GM12878 (cell line): ENCODE measurements around the gene OR52M1. TPM values are rescaled to one million over a fixed set of nuclear protein-coding genes. Genes with fewer than 3 reads are reported as not detected.

Source experiments
- ATAC-seq: fragments of 200-7000 bp; cut with Tn5 transposase; 3 replicates; pipeline ENCODE4 v1.9.1; 2020; ENCODE audit warnings: mild to moderate bottlenecking, moderate library complexity
- BruUV-seq: library from RNA; stranded (reverse); fragments of 400-500 nt; replicated peaks from 2 replicates; lab custom pipeline; 2021; lab: Mats Ljungman, UMichigan
- CTCF ChIA-PET: fragments of 300-600 bp; sonication (Branson Sonifier 250); formaldehyde crosslinking; extraction: SDS; loops from one replicate; lab custom pipeline; 2021; ENCODE audit warnings: inconsistent platforms; lab: Yijun Ruan, JAX
- POLR2A ChIA-PET: fragments of 350-600 bp; formaldehyde crosslinking; extraction: SDS; loops from one replicate; lab custom pipeline; 2021; ENCODE audit warnings: inconsistent platforms; lab: Charles Lee
- RAD21 ChIA-PET: fragments of 300-600 bp; sonication (Branson Sonifier 250); formaldehyde crosslinking; loops from one replicate; lab custom pipeline; 2023; ENCODE audit warnings: antibody characterized with exemption; ENCODE audit not compliant: unreplicated experiment; lab: Charles Lee
- SMC1A ChIA-PET: fragments of 300-600 bp; sonication (Branson Sonifier 250); formaldehyde crosslinking; loops from one replicate; lab custom pipeline; 2023; ENCODE audit not compliant: unreplicated experiment, uncharacterized antibody; lab: Charles Lee
- DNase-seq: peaks from one replicate; pipeline ENCODE4 v3.0.0-alpha.2; 2011; ENCODE audit warnings: low read depth, low spot score
- FAIRE-seq: peaks from 3 replicates; lab custom pipeline; 2011; peaks lifted over from hg19 to GRCh38; lab: Jason Lieb, UNC
- H2AFZ ChIP-seq: 2 replicates; pipeline ENCODE4 v1.6.0; 2011; ENCODE audit warnings: low read depth, low read length, control low read depth; ENCODE audit not compliant: control insufficient read depth
- H3K27ac ChIP-seq: 2 replicates; pipeline ENCODE4 v1.5.1; 2011; ENCODE audit warnings: control low read depth; ENCODE audit not compliant: control insufficient read depth, insufficient read depth
- H3K27me3 ChIP-seq, 2 experiments: replicated peaks in 1 of 2; 2 replicates each; pipeline versions ENCODE4 v1.6.0 to v1.6.1; 2011; ENCODE audit warnings: low read length in 1 of 2; ENCODE audit not compliant: control insufficient read depth in 2 of 2, insufficient read depth in 2 of 2
- H3K36me3 ChIP-seq, 2 experiments: 2 replicates each; pipeline ENCODE4 v1.5.1; 2011; ENCODE audit warnings: low read length in 1 of 2; ENCODE audit not compliant: control insufficient read depth in 2 of 2, insufficient read depth in 2 of 2
- H3K4me1 ChIP-seq: 2 replicates; pipeline ENCODE4 v1.6.1; 2011; ENCODE audit warnings: mild to moderate bottlenecking, low read length, moderate library complexity, mixed read lengths; ENCODE audit not compliant: control insufficient read depth, insufficient read depth
- H3K4me2 ChIP-seq: 2 replicates; pipeline ENCODE4 v1.6.0; 2011; ENCODE audit warnings: control low read depth; ENCODE audit not compliant: control insufficient read depth, insufficient read depth
- H3K4me3 ChIP-seq: fragments of 200-600 bp; sonication (generic); 2 replicates; pipeline ENCODE4 v1.5.1; 2016
- H3K79me2 ChIP-seq: 2 replicates; pipeline ENCODE4 v1.6.0; 2011; ENCODE audit warnings: low read length; ENCODE audit not compliant: control insufficient read depth, insufficient read depth
- H3K9ac ChIP-seq: 2 replicates; pipeline ENCODE4 v1.8.0; 2011; ENCODE audit warnings: low read length, control low read depth, mixed read lengths; ENCODE audit not compliant: control insufficient read depth, insufficient read depth
- H3K9me3 ChIP-seq: replicated peaks from 3 replicates; pipeline ENCODE4 v1.5.1; 2011; ENCODE audit warnings: mild to moderate bottlenecking, low read length; ENCODE audit not compliant: control insufficient read depth, insufficient read depth
- H4K20me1 ChIP-seq: 2 replicates; pipeline ENCODE4 v1.6.0; 2011; ENCODE audit not compliant: control insufficient read depth, insufficient read depth
- CEBPB ChIP-seq, 2 experiments: fragments of 150-350 bp in 1 of 2; IDR thresholded peaks; 2 replicates each; pipeline ENCODE4 v1.6.1; 2012 to 2014; ENCODE audit warnings: low read depth in 2 of 2, low read length in 2 of 2, borderline replicate concordance in 1 of 2, inconsistent platforms in 1 of 2
- ETV6 ChIP-seq, 2 experiments: fragments of 450-650 bp in 1 of 2; IDR thresholded peaks in 1 of 2; conservative IDR thresholded peaks in 1 of 2; 2 replicates each; pipeline ENCODE4 v1.6.1; 2014; ENCODE audit warnings: antibody characterized with exemption in 1 of 2, borderline replicate concordance in 1 of 2, low read depth in 1 of 2, mild to moderate bottlenecking in 1 of 2, moderate library complexity in 1 of 2
- MTA2 ChIP-seq: fragments of 450-650 bp; IDR thresholded peaks from 2 replicates; pipeline ENCODE4 v1.6.1; 2016; ENCODE audit warnings: low read depth, mild to moderate bottlenecking, moderate library complexity
- MXI1 ChIP-seq: fragments of 150-350 bp; IDR thresholded peaks from 2 replicates; pipeline ENCODE4 v1.6.1; 2011; ENCODE audit warnings: low read depth, mild to moderate bottlenecking, inconsistent platforms, low read length, improper control_type of control experiment
- SMAD1 ChIP-seq: fragments of 450-650 bp; IDR thresholded peaks from 2 replicates; pipeline ENCODE4 v1.6.1; 2018; ENCODE audit warnings: mild to moderate bottlenecking, low read depth; ENCODE audit not compliant: partially characterized antibody
- TARDBP ChIP-seq: IDR thresholded peaks from 2 replicates; pipeline ENCODE4 v1.6.1; 2016; ENCODE audit warnings: borderline replicate concordance
- TCF3 ChIP-seq: IDR thresholded peaks from 2 replicates; pipeline ENCODE4 v1.6.1; 2012; ENCODE audit warnings: low read depth, mild to moderate bottlenecking, low read length, borderline replicate concordance; ENCODE audit not compliant: insufficient read depth
- WGBS: methylation state at CpG from one replicate; pipeline ENCODE4 v1.1.6; 2016; ENCODE audit warnings: low lambda C conversion rate; ENCODE audit not compliant: insufficient replicate concordance, insufficient coverage; ENCODE audit errors: missing lambda C conversion rate; 5-methylcytosine and 5-hydroxymethylcytosine counted together
- in situ Hi-C: fragments of 300-500 bp; cut with MboI; formaldehyde crosslinking; loops from 9 replicates; pipeline ENCODE4 v1.14.3; 2018; ENCODE audit warnings: mixed read lengths
- intact Hi-C: fragments of 100-400 bp; cut with micrococcal nuclease; formaldehyde crosslinking; loops from one replicate; pipeline ENCODE4 v1.14.2; 2022; ENCODE audit not compliant: unreplicated experiment
- polyA plus RNA-seq, 11 experiments: library from polyadenylated mRNA; depleted of rRNA in 4 of 11; unstranded in 6 of 11; stranded (reverse) in 5 of 11; fragments of >200 nt; fragmentation: Nextera tagmentation in 4 of 11; fragmentation: Illumina TruSeq in 1 of 11; extraction: Ambion mirVana in 4 of 11; extraction: Trizol in 1 of 11; gene quantifications; 1 replicate in 1 of 11; 2 replicates in 10 of 11; pipeline versions ENCODE4 v1.2.1 to v1.2.3, GENCODE V29; 2011 to 2016; ENCODE audit warnings: inconsistent platforms in 2 of 11, missing spikeins in 2 of 11, low read depth in 1 of 11
- total RNA-seq, 4 experiments: library from RNA; depleted of rRNA in 3 of 4; stranded (reverse); fragments of >200 nt in 3 of 4; fragmentation: Illumina TruSeq in 1 of 4; extraction: Trizol in 1 of 4; gene quantifications; 2 replicates each; pipeline versions ENCODE4 v1.2.1 to v1.2.3, GENCODE V29; 2013 to 2021
- TF ChIP-seq, protein P1 (sequence below): fragments of 450-650 bp; IDR thresholded peaks from 2 replicates; pipeline ENCODE4 v1.6.1; 2014; ENCODE audit warnings: mild to moderate bottlenecking

Gene OR52M1
- total and polyA plus RNA-seq, 10 of the 15 experiments (the other 5 are each of a cell fraction or from before 2014, with no cell fraction given), result not detected

DNA sequence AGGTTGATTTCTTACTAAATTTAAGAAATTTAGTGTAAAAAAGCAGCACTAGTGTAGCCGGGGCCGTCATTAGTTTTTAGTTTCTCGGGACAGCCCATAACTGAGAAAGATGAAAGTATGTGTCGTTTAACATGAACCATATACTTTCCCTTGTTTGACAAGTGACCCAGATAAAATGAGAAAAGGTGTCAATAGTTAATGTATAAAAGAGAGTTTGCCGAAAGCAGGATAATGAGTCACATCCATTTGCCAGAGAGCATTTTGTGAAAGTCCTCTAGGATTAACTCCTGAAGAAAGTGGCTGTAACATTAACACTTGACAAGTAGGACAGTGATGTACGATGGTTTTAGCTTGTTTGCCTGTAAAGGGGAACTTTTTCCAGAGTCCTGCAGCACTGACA lies 49.0 kb upstream of the OR52M1 start (continued):
- TF ChIP-seq TARDBP, result no peak

DNA sequence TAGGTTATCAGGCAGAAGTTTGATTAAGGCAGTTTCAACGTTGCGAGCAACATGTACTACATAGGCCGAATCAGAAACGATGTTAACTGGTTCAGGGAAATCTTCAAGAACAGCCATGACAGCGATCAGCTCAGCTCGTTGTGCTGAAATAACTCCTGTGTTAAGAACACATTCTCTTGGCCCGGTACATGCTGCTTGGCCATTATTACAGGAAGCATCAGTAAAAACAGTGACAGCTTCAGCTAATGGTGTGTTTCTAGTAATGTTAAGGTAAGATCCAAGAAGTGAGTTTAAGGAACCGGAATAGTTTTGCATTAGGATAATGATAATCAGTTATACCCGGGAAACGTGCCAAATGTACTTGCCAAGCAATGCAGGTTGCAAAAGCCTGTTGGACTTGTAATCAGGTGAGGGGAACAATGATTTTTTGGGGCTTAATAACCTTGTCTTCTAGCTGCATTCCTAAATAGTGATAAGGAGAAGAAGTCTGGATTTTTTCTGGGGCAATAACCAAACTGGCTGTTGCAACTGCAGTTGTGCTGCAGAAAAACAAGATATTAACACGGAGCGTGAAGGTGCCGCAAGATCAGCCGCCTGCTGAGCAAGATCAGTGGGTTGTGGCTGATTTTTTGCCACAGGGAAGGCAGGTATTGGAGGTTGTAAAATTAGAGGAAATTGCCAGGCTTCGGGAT lies 48.3 kb upstream of the OR52M1 start:
- no peaks in the 10 kb centered on the region; the same call in 1 of the 2 replicates for H3K4me1 ChIP-seq
- SMC1A ChIA-PET, result no interaction called here
- no peak for TF ChIP-seq TCF3
- TF ChIP-seq ETV6 (conservative IDR thresholded peaks at IDR 0.05 in 1 of 2, IDR thresholded peaks at IDR 0.05 in 1 of 2; ENCODE audit: borderline replicate concordance in 1 of 2, low read depth in 1 of 2), result no peak
- TF ChIP-seq, protein P1, sequence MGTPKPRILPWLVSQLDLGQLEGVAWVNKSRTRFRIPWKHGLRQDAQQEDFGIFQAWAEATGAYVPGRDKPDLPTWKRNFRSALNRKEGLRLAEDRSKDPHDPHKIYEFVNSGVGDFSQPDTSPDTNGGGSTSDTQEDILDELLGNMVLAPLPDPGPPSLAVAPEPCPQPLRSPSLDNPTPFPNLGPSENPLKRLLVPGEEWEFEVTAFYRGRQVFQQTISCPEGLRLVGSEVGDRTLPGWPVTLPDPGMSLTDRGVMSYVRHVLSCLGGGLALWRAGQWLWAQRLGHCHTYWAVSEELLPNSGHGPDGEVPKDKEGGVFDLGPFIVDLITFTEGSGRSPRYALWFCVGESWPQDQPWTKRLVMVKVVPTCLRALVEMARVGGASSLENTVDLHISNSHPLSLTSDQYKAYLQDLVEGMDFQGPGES, result no peak
- no peak for TF ChIP-seq SMAD1
- TF ChIP-seq MXI1, result no peak
- no peak for TF ChIP-seq MTA2
- TF ChIP-seq CEBPB (IDR thresholded peaks at IDR 0.05; ENCODE audit: borderline replicate concordance in 1 of 2, low read depth in 2 of 2, low read length in 2 of 2), result no peak
- TF ChIP-seq, all 136 proteins: peak for 0
- DNase-seq (no peak), ATAC-seq (no peak), FAIRE-seq (no peak)
- ChIA-PET POLR2A (no interaction called here), RAD21 (interaction anchor here (5.2 kb wide), 1 partner anchor 310 kb away, joined by 46 read pairs; no protein-coding TSS in a partner anchor), CTCF (interaction anchor here (5.5 kb wide), 1 partner anchor 311 kb away, joined by 91 read pairs; no protein-coding TSS in a partner anchor)
- in situ Hi-C loops, result no loop called here
- H3K9me3 ChIP-seq, result no peaks in the 10 kb centered on the region; the same call in 1 of the 3 replicates
- H3K36me3 ChIP-seq, result no peaks in the 10 kb centered on the region
- no peak overlapping the region for H3K4me2 ChIP-seq
- no peaks in the 10 kb centered on the region for H4K20me1 ChIP-seq
- H3K4me3 ChIP-seq, result no peak overlapping the region
- H3K27me3 ChIP-seq, result no peaks in the 10 kb centered on the region
- intact Hi-C loops, result no loop called here
- 46% methylated on average over 15 of the region's 15 CpGs for WGBS
- H2AFZ ChIP-seq, result no peak overlapping the region
- BruUV-seq, result no TSS peak
- no peak overlapping the region for H3K27ac ChIP-seq
- no peak overlapping the region for H3K9ac ChIP-seq
- H3K79me2 ChIP-seq, result no peaks in the 10 kb centered on the region
